Mesothelial cell of epicardium (in vitro differentiated cells): ENCODE results near the gene VAMP5. TPM values are rescaled to one million over a fixed set of nuclear protein-coding genes. Genes with fewer than 3 reads are reported as not detected.

Experiments
- DNase-seq, 2 experiments: peaks; one replicate each; pipeline ENCODE4 v3.0.0; 2021; ENCODE audit warnings: low spot score in 2 of 2; ENCODE audit not compliant: unreplicated experiment in 2 of 2
- H3K27ac Mint-ChIP-seq: 2 replicates; pipeline ENCODE4 v1.8.0; 2021; ENCODE audit warnings: mixed read lengths
- H3K27me3 Mint-ChIP-seq: 2 replicates; pipeline ENCODE4 v1.8.0; 2021; ENCODE audit warnings: low read depth, mixed read lengths
- H3K36me3 Mint-ChIP-seq: 2 replicates; pipeline ENCODE4 v1.8.0; 2021; ENCODE audit warnings: mixed read lengths
- H3K4me1 Mint-ChIP-seq: 2 replicates; pipeline ENCODE4 v1.8.0; 2021; ENCODE audit warnings: mixed read lengths
- H3K4me3 Mint-ChIP-seq: 2 replicates; pipeline ENCODE4 v1.8.0; 2021; ENCODE audit warnings: mild to moderate bottlenecking, moderate library complexity, mixed read lengths
- H3K9me3 Mint-ChIP-seq: 2 replicates; pipeline ENCODE4 v1.8.0; 2021; ENCODE audit warnings: mixed read lengths
- total RNA-seq: library from RNA; stranded (reverse); gene quantifications from 3 replicates; pipeline ENCODE4 v1.2.1, GENCODE V29; 2021
- TF ChIP-seq, protein P1 (sequence below): fragments of 200-600 bp; sonication (generic); IDR thresholded peaks from one replicate; pipeline ENCODE4 v1.5.0; 2021; ENCODE audit warnings: antibody characterized with exemption; ENCODE audit not compliant: unreplicated experiment

Gene VAMP5
- total RNA-seq, 1 donor from 2014 or later: 2.5 TPM

DNA sequence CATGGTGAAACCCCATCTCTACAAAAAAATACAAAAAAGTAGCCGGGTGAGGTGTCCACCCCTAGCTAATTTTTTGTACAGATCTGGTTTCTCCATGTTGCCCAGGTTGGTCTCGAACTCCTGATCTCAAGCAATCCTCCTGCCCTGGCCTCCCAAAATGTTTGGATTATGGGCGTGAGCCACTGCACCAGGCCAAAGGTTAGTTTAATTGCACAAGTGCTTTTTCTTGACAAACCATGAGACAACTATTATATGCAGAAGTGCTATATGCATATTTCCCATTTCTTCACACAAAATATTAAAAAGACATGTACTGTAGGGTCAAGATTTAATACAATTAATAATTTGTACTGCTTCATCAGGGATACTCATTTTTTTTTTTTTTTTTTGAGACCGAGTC, 18.0 kb upstream of the VAMP5 start:
- H3K27me3 Mint-ChIP-seq: peaks cover 15% of the 10 kb centered on the region
- H3K4me1 Mint-ChIP-seq: peaks cover 5% of the 10 kb centered on the region
- H3K9me3 Mint-ChIP-seq: no peaks in the 10 kb centered on the region
- H3K27ac Mint-ChIP-seq: no peak overlapping the region
- no peaks in the 10 kb centered on the region for H3K36me3 Mint-ChIP-seq
- H3K4me3 Mint-ChIP-seq: no peak overlapping the region
- TF ChIP-seq, protein P1, sequence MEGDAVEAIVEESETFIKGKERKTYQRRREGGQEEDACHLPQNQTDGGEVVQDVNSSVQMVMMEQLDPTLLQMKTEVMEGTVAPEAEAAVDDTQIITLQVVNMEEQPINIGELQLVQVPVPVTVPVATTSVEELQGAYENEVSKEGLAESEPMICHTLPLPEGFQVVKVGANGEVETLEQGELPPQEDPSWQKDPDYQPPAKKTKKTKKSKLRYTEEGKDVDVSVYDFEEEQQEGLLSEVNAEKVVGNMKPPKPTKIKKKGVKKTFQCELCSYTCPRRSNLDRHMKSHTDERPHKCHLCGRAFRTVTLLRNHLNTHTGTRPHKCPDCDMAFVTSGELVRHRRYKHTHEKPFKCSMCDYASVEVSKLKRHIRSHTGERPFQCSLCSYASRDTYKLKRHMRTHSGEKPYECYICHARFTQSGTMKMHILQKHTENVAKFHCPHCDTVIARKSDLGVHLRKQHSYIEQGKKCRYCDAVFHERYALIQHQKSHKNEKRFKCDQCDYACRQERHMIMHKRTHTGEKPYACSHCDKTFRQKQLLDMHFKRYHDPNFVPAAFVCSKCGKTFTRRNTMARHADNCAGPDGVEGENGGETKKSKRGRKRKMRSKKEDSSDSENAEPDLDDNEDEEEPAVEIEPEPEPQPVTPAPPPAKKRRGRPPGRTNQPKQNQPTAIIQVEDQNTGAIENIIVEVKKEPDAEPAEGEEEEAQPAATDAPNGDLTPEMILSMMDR: no peak
- DNase-seq: no peak

DNA sequence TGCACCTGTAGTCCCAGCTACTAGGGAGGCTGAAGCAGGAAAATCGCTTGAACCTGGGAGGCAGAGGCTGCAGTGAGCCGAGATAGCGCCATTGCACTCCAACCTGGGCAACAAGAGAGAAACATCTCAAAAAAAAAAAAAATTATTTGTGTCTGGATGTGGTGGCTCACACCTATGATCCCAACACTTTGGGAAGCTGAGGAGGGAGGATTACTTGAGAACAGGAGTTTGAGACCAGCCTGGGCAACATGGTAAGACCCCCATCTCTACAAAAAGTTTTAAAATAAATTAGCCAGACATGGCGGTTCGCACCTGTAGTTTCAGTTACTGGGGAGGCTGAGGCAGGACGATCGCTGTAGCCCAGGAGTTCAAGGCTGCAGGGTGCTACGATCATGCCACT, 8.5 kb upstream of the VAMP5 start:
- Mint-ChIP-seq H3K4me3 (no peak overlapping the region), H3K27ac (peak overlapping the region; percentile 16), H3K9me3 (no peaks in the 10 kb centered on the region), H3K4me1 (peaks cover 42% of the 10 kb centered on the region), H3K36me3 (peaks cover 3% of the 10 kb centered on the region), H3K27me3 (peaks cover 13% of the 10 kb centered on the region)
- TF ChIP-seq, protein P1: no peak
- DNase-seq: no peak

DNA sequence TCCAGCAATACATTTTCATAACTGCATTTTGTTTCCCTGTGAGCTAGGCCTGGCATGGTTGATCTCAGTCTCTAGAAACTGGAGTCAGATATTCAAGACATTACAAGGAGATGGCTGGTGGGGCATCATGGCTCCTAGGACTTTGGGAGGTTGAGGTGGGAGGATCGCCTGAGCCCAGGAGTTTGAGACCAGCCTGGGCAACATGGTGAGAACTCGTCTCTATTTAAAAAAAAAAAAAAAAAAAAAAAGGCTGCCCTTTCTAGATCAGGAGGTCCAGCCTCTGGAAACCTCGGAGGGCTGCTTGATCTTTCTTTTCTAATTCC, 7.2 kb upstream of the VAMP5 start:
- TF ChIP-seq, protein P1: no peak
- H3K36me3 Mint-ChIP-seq: peaks cover 7% of the 10 kb centered on the region
- peaks cover 5% of the 10 kb centered on the region for H3K27me3 Mint-ChIP-seq
- peak overlapping the region; percentile 96 for H3K27ac Mint-ChIP-seq
- peaks cover 42% of the 10 kb centered on the region for H3K4me1 Mint-ChIP-seq
- no peak for DNase-seq
- H3K4me3 Mint-ChIP-seq: peak overlapping the region; percentile 79
- no peaks in the 10 kb centered on the region for H3K9me3 Mint-ChIP-seq

DNA sequence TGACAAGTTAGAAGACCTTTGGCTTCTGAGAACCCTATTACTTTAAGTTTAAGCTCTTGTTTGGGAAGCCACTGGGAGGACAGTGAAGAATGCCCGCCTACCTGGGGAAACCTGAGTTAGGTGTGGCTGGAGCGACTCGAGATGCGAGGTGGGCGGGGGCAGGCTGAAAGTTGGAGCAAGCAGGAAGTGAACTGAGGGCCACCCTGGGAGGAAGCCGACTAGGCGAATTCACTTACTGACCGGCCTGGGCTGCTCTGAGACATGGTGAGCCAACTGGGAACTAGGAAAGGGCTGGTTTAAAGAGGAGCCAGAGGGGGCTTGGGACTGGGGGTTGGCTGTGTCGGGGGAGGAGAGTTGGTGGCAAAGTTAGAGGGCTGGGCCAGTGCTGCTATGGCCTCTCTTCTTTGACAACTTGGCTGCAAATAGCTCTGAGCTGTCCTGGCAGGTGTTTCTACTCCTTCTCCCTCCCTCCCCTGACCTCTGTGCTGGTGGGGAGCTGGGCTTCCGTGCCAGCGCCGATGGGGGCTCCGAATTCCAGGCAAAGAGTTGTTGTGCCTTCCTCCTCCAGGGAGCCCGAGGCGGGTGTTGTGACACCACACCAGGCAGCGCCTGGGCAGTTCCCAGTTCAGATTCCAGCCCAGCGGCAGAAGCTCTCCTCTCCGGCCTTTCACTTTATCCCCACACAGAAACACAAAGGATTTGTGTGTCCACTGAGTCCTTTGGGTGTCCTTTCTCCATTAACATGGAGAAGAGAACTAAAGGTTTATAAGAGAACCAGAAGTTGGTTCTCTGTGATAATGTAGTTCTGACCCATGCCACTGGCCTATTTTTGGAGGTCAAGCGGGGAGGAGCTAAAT, 6.6 kb upstream of the VAMP5 start, which contains the start of gene VAMP8:
VAMP8 (plus strand) TSS at position 201 of the 857 bp plus-strand sequence; CDS start at position 262, 61 bp downstream.
- H3K36me3 Mint-ChIP-seq: peaks cover 7% of the 10 kb centered on the region
- DNase-seq: peak in 1 of 2 experiments; percentile 57
- peaks cover 42% of the 10 kb centered on the region for H3K4me1 Mint-ChIP-seq
- TF ChIP-seq, protein P1: no peak
- H3K27me3 Mint-ChIP-seq: peaks cover 2% of the 10 kb centered on the region
- H3K9me3 Mint-ChIP-seq: no peaks in the 10 kb centered on the region
- H3K27ac Mint-ChIP-seq: peak within 1 kb of the TSS; percentile 96
- H3K4me3 Mint-ChIP-seq: peak within 1 kb of the TSS; percentile 79

DNA sequence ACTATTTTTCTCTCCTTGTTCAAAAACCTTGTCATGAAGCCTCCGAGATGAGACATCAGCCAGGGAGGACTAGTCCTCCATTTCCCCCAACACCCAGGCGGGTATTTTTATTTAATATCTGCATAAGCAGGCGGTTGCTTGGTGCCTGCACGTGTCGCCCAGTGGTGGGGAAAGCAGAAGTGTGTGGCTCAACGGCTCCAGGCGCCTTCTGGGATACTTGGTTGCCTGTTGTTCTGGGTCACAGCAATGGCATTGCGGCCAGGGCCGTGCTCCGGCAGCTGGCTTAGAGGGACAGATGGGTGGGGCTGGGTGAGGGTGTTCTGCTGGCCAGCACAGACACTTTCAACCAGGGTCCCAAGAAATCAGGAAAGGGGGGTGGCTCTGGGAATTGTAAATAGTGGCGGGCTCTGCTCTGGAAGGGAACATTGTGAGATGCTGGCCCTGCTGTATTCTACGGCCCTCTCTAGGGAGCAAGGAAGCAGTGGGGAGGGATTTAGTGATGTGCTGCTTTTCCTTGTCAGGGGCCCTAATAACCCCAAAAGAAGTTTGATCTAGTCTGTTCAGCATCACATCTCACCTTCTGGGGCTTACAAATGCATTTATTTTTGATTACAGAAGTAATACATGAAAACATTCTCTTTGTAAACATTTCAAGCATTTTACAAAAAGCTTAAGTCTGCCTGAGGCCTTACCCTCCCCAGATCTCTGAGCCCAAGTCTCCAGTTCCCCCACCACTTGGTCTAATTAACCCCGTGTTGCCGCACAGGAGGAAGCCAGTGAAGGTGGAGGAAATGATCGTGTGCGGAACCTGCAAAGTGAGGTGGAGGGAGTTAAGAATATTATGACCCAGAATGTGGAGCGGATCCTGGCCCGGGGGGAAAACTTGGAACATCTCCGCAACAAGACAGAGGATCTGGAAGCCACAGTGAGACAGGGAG, 5.7 kb upstream of the VAMP5 start:
- H3K27ac Mint-ChIP-seq: peak overlapping the region; percentile 96
- no peaks in the 10 kb centered on the region for H3K27me3 Mint-ChIP-seq
- peaks cover 42% of the 10 kb centered on the region for H3K4me1 Mint-ChIP-seq
- TF ChIP-seq, protein P1: no peak
- H3K9me3 Mint-ChIP-seq: no peaks in the 10 kb centered on the region
- H3K36me3 Mint-ChIP-seq: peaks cover 7% of the 10 kb centered on the region
- DNase-seq: no peak
- H3K4me3 Mint-ChIP-seq: peak overlapping the region; percentile 79
